GM12878 (cell line): ENCODE measurements around the gene ZBTB39. TPM values are rescaled to one million over a fixed set of nuclear protein-coding genes. Genes with fewer than 3 reads are reported as not detected.

Experiments
- ATAC-seq: fragments of 200-7000 bp; cut with Tn5 transposase; 3 replicates; pipeline ENCODE4 v1.9.1; 2020; ENCODE audit warnings: mild to moderate bottlenecking, moderate library complexity
- BruUV-seq: library from RNA; stranded (reverse); fragments of 400-500 nt; replicated peaks from 2 replicates; lab custom pipeline; 2021; lab: Mats Ljungman, UMichigan
- CTCF ChIA-PET: fragments of 300-600 bp; sonication (Branson Sonifier 250); formaldehyde crosslinking; extraction: SDS; loops from one replicate; lab custom pipeline; 2021; ENCODE audit warnings: inconsistent platforms; lab: Yijun Ruan, JAX
- POLR2A ChIA-PET: fragments of 350-600 bp; formaldehyde crosslinking; extraction: SDS; loops from one replicate; lab custom pipeline; 2021; ENCODE audit warnings: inconsistent platforms; lab: Charles Lee
- RAD21 ChIA-PET: fragments of 300-600 bp; sonication (Branson Sonifier 250); formaldehyde crosslinking; loops from one replicate; lab custom pipeline; 2023; ENCODE audit warnings: antibody characterized with exemption; ENCODE audit not compliant: unreplicated experiment; lab: Charles Lee
- SMC1A ChIA-PET: fragments of 300-600 bp; sonication (Branson Sonifier 250); formaldehyde crosslinking; loops from one replicate; lab custom pipeline; 2023; ENCODE audit not compliant: unreplicated experiment, uncharacterized antibody; lab: Charles Lee
- DNase-seq: peaks from one replicate; pipeline ENCODE4 v3.0.0-alpha.2; 2011; ENCODE audit warnings: low read depth, low spot score
- FAIRE-seq: peaks from 3 replicates; lab custom pipeline; 2011; peaks lifted over from hg19 to GRCh38; lab: Jason Lieb, UNC
- H2AFZ ChIP-seq: 2 replicates; pipeline ENCODE4 v1.6.0; 2011; ENCODE audit warnings: low read depth, low read length, control low read depth; ENCODE audit not compliant: control insufficient read depth
- H3K27ac ChIP-seq: 2 replicates; pipeline ENCODE4 v1.5.1; 2011; ENCODE audit warnings: control low read depth; ENCODE audit not compliant: control insufficient read depth, insufficient read depth
- H3K27me3 ChIP-seq, 2 experiments: replicated peaks in 1 of 2; 2 replicates each; pipeline versions ENCODE4 v1.6.0 to v1.6.1; 2011; ENCODE audit warnings: low read length in 1 of 2; ENCODE audit not compliant: control insufficient read depth in 2 of 2, insufficient read depth in 2 of 2
- H3K36me3 ChIP-seq, 2 experiments: 2 replicates each; pipeline ENCODE4 v1.5.1; 2011; ENCODE audit warnings: low read length in 1 of 2; ENCODE audit not compliant: control insufficient read depth in 2 of 2, insufficient read depth in 2 of 2
- H3K4me1 ChIP-seq: 2 replicates; pipeline ENCODE4 v1.6.1; 2011; ENCODE audit warnings: mild to moderate bottlenecking, low read length, moderate library complexity, mixed read lengths; ENCODE audit not compliant: control insufficient read depth, insufficient read depth
- H3K4me2 ChIP-seq: 2 replicates; pipeline ENCODE4 v1.6.0; 2011; ENCODE audit warnings: control low read depth; ENCODE audit not compliant: control insufficient read depth, insufficient read depth
- H3K4me3 ChIP-seq: fragments of 200-600 bp; sonication (generic); 2 replicates; pipeline ENCODE4 v1.5.1; 2016
- H3K79me2 ChIP-seq: 2 replicates; pipeline ENCODE4 v1.6.0; 2011; ENCODE audit warnings: low read length; ENCODE audit not compliant: control insufficient read depth, insufficient read depth
- H3K9ac ChIP-seq: 2 replicates; pipeline ENCODE4 v1.8.0; 2011; ENCODE audit warnings: low read length, control low read depth, mixed read lengths; ENCODE audit not compliant: control insufficient read depth, insufficient read depth
- H3K9me3 ChIP-seq: replicated peaks from 3 replicates; pipeline ENCODE4 v1.5.1; 2011; ENCODE audit warnings: mild to moderate bottlenecking, low read length; ENCODE audit not compliant: control insufficient read depth, insufficient read depth
- H4K20me1 ChIP-seq: 2 replicates; pipeline ENCODE4 v1.6.0; 2011; ENCODE audit not compliant: control insufficient read depth, insufficient read depth
- BRCA1 ChIP-seq: IDR thresholded peaks from 2 replicates; pipeline ENCODE4 v1.6.1; 2011; ENCODE audit warnings: low read depth, low read length, improper control_type of control experiment
- CBFB ChIP-seq: IDR thresholded peaks from 2 replicates; pipeline ENCODE4 v1.6.1; 2016; ENCODE audit warnings: antibody characterized with exemption, low read depth
- CBX5 ChIP-seq: sonication (generic); IDR thresholded peaks from 2 replicates; pipeline ENCODE4 v1.6.1; 2016; ENCODE audit warnings: low read depth, moderate library complexity, mild to moderate bottlenecking, inconsistent platforms
- CREM ChIP-seq: IDR thresholded peaks from 2 replicates; pipeline ENCODE4 v1.6.1; 2014; ENCODE audit warnings: antibody characterized with exemption, low read depth
- GATAD2B ChIP-seq: fragments of 450-650 bp; conservative IDR thresholded peaks from 2 replicates; pipeline ENCODE4 v1.6.1; 2017; ENCODE audit warnings: low read depth, mild to moderate bottlenecking, moderate library complexity
- IRF4 ChIP-seq: IDR thresholded peaks from 2 replicates; pipeline ENCODE4 v1.6.1; 2011; ENCODE audit warnings: low read depth, low read length
- MTA2 ChIP-seq: fragments of 450-650 bp; IDR thresholded peaks from 2 replicates; pipeline ENCODE4 v1.6.1; 2016; ENCODE audit warnings: low read depth, mild to moderate bottlenecking, moderate library complexity
- MTA3 ChIP-seq: IDR thresholded peaks from 2 replicates; pipeline ENCODE4 v1.6.1; 2012; ENCODE audit warnings: low read length, inconsistent platforms, borderline replicate concordance
- MXI1 ChIP-seq: fragments of 150-350 bp; IDR thresholded peaks from 2 replicates; pipeline ENCODE4 v1.6.1; 2011; ENCODE audit warnings: low read depth, mild to moderate bottlenecking, inconsistent platforms, low read length, improper control_type of control experiment
- RB1 ChIP-seq: fragments of 450-650 bp; formaldehyde crosslinking; IDR thresholded peaks from 2 replicates; pipeline ENCODE4 v1.6.1; 2017; ENCODE audit warnings: mild to moderate bottlenecking, borderline replicate concordance
- WRNIP1 ChIP-seq: IDR thresholded peaks from 2 replicates; pipeline ENCODE4 v1.6.1; 2011; ENCODE audit warnings: low read depth, low read length, improper control_type of control experiment, borderline replicate concordance
- ZNF274 ChIP-seq: IDR thresholded peaks from one replicate; pipeline ENCODE4 v1.8.0; 2011; ENCODE audit not compliant: insufficient read length, insufficient read depth
- WGBS: methylation state at CpG from one replicate; pipeline ENCODE4 v1.1.6; 2016; ENCODE audit warnings: low lambda C conversion rate; ENCODE audit not compliant: insufficient replicate concordance, insufficient coverage; ENCODE audit errors: missing lambda C conversion rate; 5-methylcytosine and 5-hydroxymethylcytosine counted together
- in situ Hi-C: fragments of 300-500 bp; cut with MboI; formaldehyde crosslinking; loops from 9 replicates; pipeline ENCODE4 v1.14.3; 2018; ENCODE audit warnings: mixed read lengths
- intact Hi-C: fragments of 100-400 bp; cut with micrococcal nuclease; formaldehyde crosslinking; loops from one replicate; pipeline ENCODE4 v1.14.2; 2022; ENCODE audit not compliant: unreplicated experiment
- polyA plus RNA-seq, 11 experiments: library from polyadenylated mRNA; depleted of rRNA in 4 of 11; unstranded in 6 of 11; stranded (reverse) in 5 of 11; fragments of >200 nt; fragmentation: Nextera tagmentation in 4 of 11; fragmentation: Illumina TruSeq in 1 of 11; extraction: Ambion mirVana in 4 of 11; extraction: Trizol in 1 of 11; gene quantifications; 1 replicate in 1 of 11; 2 replicates in 10 of 11; pipeline versions ENCODE4 v1.2.1 to v1.2.3, GENCODE V29; 2011 to 2016; ENCODE audit warnings: inconsistent platforms in 2 of 11, missing spikeins in 2 of 11, low read depth in 1 of 11
- total RNA-seq, 4 experiments: library from RNA; depleted of rRNA in 3 of 4; stranded (reverse); fragments of >200 nt in 3 of 4; fragmentation: Illumina TruSeq in 1 of 4; extraction: Trizol in 1 of 4; gene quantifications; 2 replicates each; pipeline versions ENCODE4 v1.2.1 to v1.2.3, GENCODE V29; 2013 to 2021
- TF ChIP-seq, protein P1 (sequence below): fragments of 450-650 bp; IDR thresholded peaks from 2 replicates; pipeline ENCODE4 v1.6.1; 2017; ENCODE audit warnings: mild to moderate bottlenecking, moderate library complexity
- TF ChIP-seq, protein P2 (sequence below): fragments of 450-650 bp; IDR thresholded peaks from 2 replicates; pipeline ENCODE4 v1.6.1; 2017; ENCODE audit warnings: low read depth, mild to moderate bottlenecking, moderate library complexity

ZBTB39 gene
- total and polyA plus RNA-seq, 10 of the 15 experiments (the other 5 are each of a cell fraction or from before 2014, with no cell fraction given) = 0.88 to 6.8 (median 4.4) TPM

- CTCF ChIA-PET = interaction anchor here (0.9 to 1.7 kb wide), 3 partner anchors 10 to 356 kb away, joined by 3 to 7 read pairs (median 3); no protein-coding TSS in a partner anchor
- DNase-seq = no peak
- Histone ChIP-seq H3K4me1 (peaks cover 19% of the 10 kb centered on the region), H3K27ac (no peak overlapping the region), H3K79me2 (no peaks in the 10 kb centered on the region), H3K4me3 (no peak overlapping the region), H3K4me2 (no peak overlapping the region), H3K27me3 (no peaks in the 10 kb centered on the region), H4K20me1 (no peaks in the 10 kb centered on the region), H3K9ac (no peak overlapping the region), H3K9me3 (no peaks in the 10 kb centered on the region), H2AFZ (no peak overlapping the region), H3K36me3 (no peaks in the 10 kb centered on the region; a peak in 1 of 4 replicates)
- TF ChIP-seq CBX5 = no peak
- TF ChIP-seq RB1 = no peak
- no peak for TF ChIP-seq MTA2
- no peak for TF ChIP-seq MTA3
- no peak for TF ChIP-seq ZNF274
- no peak for TF ChIP-seq WRNIP1
- TF ChIP-seq MXI1 = no peak
- TF ChIP-seq IRF4 = no peak
- no peak for TF ChIP-seq GATAD2B
- TF ChIP-seq, protein P1, sequence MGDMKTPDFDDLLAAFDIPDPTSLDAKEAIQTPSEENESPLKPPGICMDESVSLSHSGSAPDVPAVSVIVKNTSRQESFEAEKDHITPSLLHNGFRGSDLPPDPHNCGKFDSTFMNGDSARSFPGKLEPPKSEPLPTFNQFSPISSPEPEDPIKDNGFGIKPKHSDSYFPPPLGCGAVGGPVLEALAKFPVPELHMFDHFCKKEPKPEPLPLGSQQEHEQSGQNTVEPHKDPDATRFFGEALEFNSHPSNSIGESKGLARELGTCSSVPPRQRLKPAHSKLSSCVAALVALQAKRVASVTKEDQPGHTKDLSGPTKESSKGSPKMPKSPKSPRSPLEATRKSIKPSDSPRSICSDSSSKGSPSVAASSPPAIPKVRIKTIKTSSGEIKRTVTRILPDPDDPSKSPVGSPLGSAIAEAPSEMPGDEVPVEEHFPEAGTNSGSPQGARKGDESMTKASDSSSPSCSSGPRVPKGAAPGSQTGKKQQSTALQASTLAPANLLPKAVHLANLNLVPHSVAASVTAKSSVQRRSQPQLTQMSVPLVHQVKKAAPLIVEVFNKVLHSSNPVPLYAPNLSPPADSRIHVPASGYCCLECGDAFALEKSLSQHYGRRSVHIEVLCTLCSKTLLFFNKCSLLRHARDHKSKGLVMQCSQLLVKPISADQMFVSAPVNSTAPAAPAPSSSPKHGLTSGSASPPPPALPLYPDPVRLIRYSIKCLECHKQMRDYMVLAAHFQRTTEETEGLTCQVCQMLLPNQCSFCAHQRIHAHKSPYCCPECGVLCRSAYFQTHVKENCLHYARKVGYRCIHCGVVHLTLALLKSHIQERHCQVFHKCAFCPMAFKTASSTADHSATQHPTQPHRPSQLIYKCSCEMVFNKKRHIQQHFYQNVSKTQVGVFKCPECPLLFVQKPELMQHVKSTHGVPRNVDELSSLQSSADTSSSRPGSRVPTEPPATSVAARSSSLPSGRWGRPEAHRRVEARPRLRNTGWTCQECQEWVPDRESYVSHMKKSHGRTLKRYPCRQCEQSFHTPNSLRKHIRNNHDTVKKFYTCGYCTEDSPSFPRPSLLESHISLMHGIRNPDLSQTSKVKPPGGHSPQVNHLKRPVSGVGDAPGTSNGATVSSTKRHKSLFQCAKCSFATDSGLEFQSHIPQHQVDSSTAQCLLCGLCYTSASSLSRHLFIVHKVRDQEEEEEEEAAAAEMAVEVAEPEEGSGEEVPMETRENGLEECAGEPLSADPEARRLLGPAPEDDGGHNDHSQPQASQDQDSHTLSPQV = no peak
- no peak for TF ChIP-seq CREM
- no peak for TF ChIP-seq CBFB
- TF ChIP-seq BRCA1 = no peak
- TF ChIP-seq, protein P2, sequence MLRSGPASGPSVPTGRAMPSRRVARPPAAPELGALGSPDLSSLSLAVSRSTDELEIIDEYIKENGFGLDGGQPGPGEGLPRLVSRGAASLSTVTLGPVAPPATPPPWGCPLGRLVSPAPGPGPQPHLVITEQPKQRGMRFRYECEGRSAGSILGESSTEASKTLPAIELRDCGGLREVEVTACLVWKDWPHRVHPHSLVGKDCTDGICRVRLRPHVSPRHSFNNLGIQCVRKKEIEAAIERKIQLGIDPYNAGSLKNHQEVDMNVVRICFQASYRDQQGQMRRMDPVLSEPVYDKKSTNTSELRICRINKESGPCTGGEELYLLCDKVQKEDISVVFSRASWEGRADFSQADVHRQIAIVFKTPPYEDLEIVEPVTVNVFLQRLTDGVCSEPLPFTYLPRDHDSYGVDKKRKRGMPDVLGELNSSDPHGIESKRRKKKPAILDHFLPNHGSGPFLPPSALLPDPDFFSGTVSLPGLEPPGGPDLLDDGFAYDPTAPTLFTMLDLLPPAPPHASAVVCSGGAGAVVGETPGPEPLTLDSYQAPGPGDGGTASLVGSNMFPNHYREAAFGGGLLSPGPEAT = no peak
- FAIRE-seq = no peak
- RAD21 ChIA-PET = no interaction called here
- no TSS peak for BruUV-seq
- SMC1A ChIA-PET = no interaction called here
- no peak for ATAC-seq
- 68% methylated on average over 10 of the region's 10 CpGs for WGBS
- in situ Hi-C loops = no loop called here
- POLR2A ChIA-PET = no interaction called here
- intact Hi-C loops = no loop called here
Measured at GRCh38 chr12:56993346-56993745, 13.0 kb downstream of the ZBTB39 start.
